K562 (cell line): ENCODE data around the gene DPP3. TPM values are rescaled to one million over a fixed set of nuclear protein-coding genes. Genes with fewer than 3 reads are reported as not detected.
A peak's percentile ranks its signal among the peaks of the same experiment; 100 is the strongest.

Experiments
- ATAC-seq: fragments of 200-7000 bp; cut with Tn5 transposase; 3 replicates; pipeline ENCODE4 v1.9.1; 2020; ENCODE audit warnings: moderate library complexity
- BruUV-seq: library from RNA; stranded (reverse); fragments of 400-500 nt; replicated peaks from 2 replicates; lab custom pipeline; 2021; lab: Mats Ljungman, UMichigan
- CTCF ChIA-PET: fragments of 300-600 bp; formaldehyde crosslinking; extraction: SDS; loops from one replicate; lab custom pipeline; 2021; ENCODE audit warnings: low intra/inter-chr PET ratio; lab: Yijun Ruan, JAX
- POLR2A ChIA-PET: fragments of 300-600, 350-650 bp; sonication (Branson Sonifier 250); formaldehyde crosslinking; extraction: SDS; loops from one replicate; lab custom pipeline; 2021; ENCODE audit warnings: antibody characterized with exemption, inconsistent platforms; lab: Yijun Ruan, JAX
- DNase-seq, 4 experiments: peaks; one replicate each; pipeline versions ENCODE4 v3.0.0 to v3.0.0-alpha.2; 2011 to 2018; ENCODE audit warnings: low spot score in 3 of 4, mixed read lengths in 3 of 4; ENCODE audit errors: extremely low read depth in 1 of 4
- FAIRE-seq: peaks from 2 replicates; lab custom pipeline; 2011; peaks lifted over from hg19 to GRCh38; lab: Jason Lieb, UNC
- H2AFZ ChIP-seq: 2 replicates; pipeline ENCODE4 v1.6.0; 2011; ENCODE audit warnings: low read depth, low read length, control low read depth, inconsistent platforms
- H3K27ac ChIP-seq: fragments of 200-600 bp; 3 replicates; pipeline ENCODE4 v1.8.0; 2011; ENCODE audit warnings: low read depth, mild to moderate bottlenecking, control low read depth, inconsistent platforms, low read length, moderate library complexity, mixed read lengths; ENCODE audit errors: extremely low read depth
- H3K27me3 ChIP-seq, 2 experiments: fragments of 300-600 bp in 1 of 2; 2 replicates in 1 of 2; 3 replicates in 1 of 2; pipeline versions ENCODE4 v1.6.0 to v1.8.0; 2011; ENCODE audit warnings: inconsistent platforms in 2 of 2, low read length in 2 of 2, mild to moderate bottlenecking in 1 of 2, mixed read lengths in 1 of 2, moderate library complexity in 1 of 2; ENCODE audit not compliant: control insufficient read depth in 2 of 2, insufficient read depth in 2 of 2
- H3K36me3 ChIP-seq: fragments of 300-600 bp; 3 replicates; pipeline ENCODE4 v1.8.0; 2011; ENCODE audit warnings: mild to moderate bottlenecking, low read length, inconsistent platforms; ENCODE audit not compliant: control insufficient read depth, insufficient read depth
- H3K4me1 ChIP-seq, 2 experiments: fragments of 200-600 bp in 1 of 2; replicated peaks in 1 of 2; 2 replicates in 1 of 2; 3 replicates in 1 of 2; pipeline versions ENCODE4 v1.5.1 to v1.8.0; 2011; ENCODE audit warnings: inconsistent platforms in 2 of 2, low read length in 2 of 2, mild to moderate bottlenecking in 1 of 2, mixed read lengths in 1 of 2, moderate library complexity in 1 of 2; ENCODE audit not compliant: control insufficient read depth in 2 of 2, insufficient read depth in 2 of 2
- H3K4me2 ChIP-seq: 2 replicates; pipeline ENCODE4 v1.6.1; 2011; ENCODE audit warnings: low read length, control low read depth, inconsistent platforms, mixed read lengths; ENCODE audit not compliant: insufficient read depth
- H3K4me3 ChIP-seq: fragments of 200-600 bp; sonication (generic), shearing (Covaris generic); 2 replicates; pipeline ENCODE4 v1.5.1; 2016; ENCODE audit warnings: control low read depth, inconsistent platforms
- H3K79me2 ChIP-seq: fragments of 200-600 bp; 3 replicates; pipeline ENCODE4 v1.8.0; 2011; ENCODE audit warnings: low read length, inconsistent platforms; ENCODE audit not compliant: control insufficient read depth, insufficient read depth
- H3K9ac ChIP-seq, 2 experiments: 2 replicates each; pipeline versions ENCODE4 v1.6.0 to v1.6.1; 2011; ENCODE audit warnings: low read depth in 2 of 2, low read length in 2 of 2, control low read depth in 1 of 2, inconsistent platforms in 1 of 2, mild to moderate bottlenecking in 1 of 2, mixed read lengths in 1 of 2; ENCODE audit not compliant: insufficient read depth in 1 of 2
- H3K9me1 ChIP-seq: one replicate; pipeline ENCODE4 v1.6.0; 2011; ENCODE audit warnings: inconsistent platforms, mild to moderate bottlenecking, low read length, moderate library complexity; ENCODE audit not compliant: control insufficient read depth, insufficient read depth
- H3K9me3 ChIP-seq: replicated peaks from 2 replicates; pipeline ENCODE4 v1.5.1; 2011; ENCODE audit warnings: low read depth, low read length, inconsistent platforms; ENCODE audit not compliant: control insufficient read depth, insufficient read depth
- H4K20me1 ChIP-seq: replicated peaks from 2 replicates; pipeline ENCODE4 v1.6.1; 2011; ENCODE audit warnings: low read length, inconsistent platforms, mixed read lengths; ENCODE audit not compliant: control insufficient read depth, insufficient read depth
- E2F3 ChIP-seq: fragments of 250-450 bp; sonication (Bioruptor Pico); IDR thresholded peaks from 2 replicates; pipeline ENCODE4 v1.4.0; 2020; ENCODE audit warnings: mild to moderate bottlenecking
- KAT7 ChIP-seq: sonication (generic); formaldehyde crosslinking; IDR thresholded peaks from 2 replicates; pipeline ENCODE4 v1.8.0; 2022; ENCODE audit warnings: missing genetic modification reagents, mild to moderate bottlenecking, borderline replicate concordance
- MCM5 ChIP-seq: fragments of 450-650 bp; IDR thresholded peaks from 2 replicates; pipeline ENCODE4 v1.6.1; 2016; ENCODE audit warnings: low read depth
- MED1 ChIP-seq: sonication (generic); formaldehyde crosslinking; IDR thresholded peaks from 2 replicates; pipeline ENCODE4 v1.8.1; 2023; ENCODE audit warnings: missing genetic modification reagents, borderline replicate concordance
- PCBP1 ChIP-seq: fragments of 200-400 bp; formaldehyde crosslinking; IDR thresholded peaks from 2 replicates; pipeline ENCODE4 v1.6.1; 2018; ENCODE audit warnings: mild to moderate bottlenecking, low read depth, low read length; ENCODE audit not compliant: poor library complexity, severe bottlenecking
- TOE1 ChIP-seq, 2 experiments: fragments of 450-650 bp in 1 of 2; sonication (generic) in 1 of 2; formaldehyde crosslinking in 1 of 2; IDR thresholded peaks; 2 replicates each; pipeline versions ENCODE4 v1.7.1 to v1.8.0; 2016 to 2022; ENCODE audit warnings: borderline replicate concordance in 2 of 2, mild to moderate bottlenecking in 2 of 2, antibody characterized with exemption in 1 of 2, inconsistent platforms in 1 of 2, low read depth in 1 of 2, missing genetic modification reagents in 1 of 2, moderate library complexity in 1 of 2
- ZSCAN32 ChIP-seq: fragments of 450-650 bp; formaldehyde crosslinking; IDR thresholded peaks from 2 replicates; pipeline ENCODE4 v1.4.0; 2020; ENCODE audit warnings: mild to moderate bottlenecking, moderate library complexity
- WGBS: fragments of 100-300 bp; shearing (Covaris generic); methylation state at CpG from one replicate; pipeline ENCODE4 v1.1.6; 2016; ENCODE audit warnings: low coverage, mixed read lengths; ENCODE audit not compliant: insufficient coverage; ENCODE audit errors: missing lambda C conversion rate; 5-methylcytosine and 5-hydroxymethylcytosine counted together
- in situ Hi-C: fragments of 300-500 bp; cut with MboI; formaldehyde crosslinking; loops from 4 replicates; pipeline ENCODE4 v1.15.0; 2018; ENCODE audit warnings: inconsistent platforms, mixed read lengths
- intact Hi-C: fragments of 100-400 bp; cut with micrococcal nuclease; formaldehyde crosslinking; loops from 2 replicates; pipeline ENCODE4 v1.14.2; 2022
- polyA plus RNA-seq, 8 experiments: library from polyadenylated mRNA; depleted of rRNA in 4 of 8; stranded (reverse) in 5 of 8; unstranded in 3 of 8; fragments of >200 nt; fragmentation: Nextera tagmentation in 2 of 8; fragmentation: Illumina TruSeq in 1 of 8; extraction: Ambion mirVana in 2 of 8; extraction: Trizol in 1 of 8; gene quantifications; 2 replicates each; pipeline versions ENCODE4 v1.2.1 to v1.2.3, GENCODE V29; 2011 to 2014; ENCODE audit warnings: inconsistent platforms in 1 of 8, missing spikeins in 1 of 8
- total RNA-seq, 7 experiments: library from RNA; depleted of rRNA in 6 of 7; stranded (reverse); fragments of >200 nt in 6 of 7; fragmentation: Illumina TruSeq in 2 of 7; extraction: Trizol in 2 of 7; gene quantifications; 2 replicates each; pipeline versions ENCODE4 v1.2.1 to v1.2.3, GENCODE V29; 2011 to 2021; ENCODE audit warnings: low replicate concordance in 1 of 7
- TF ChIP-seq, protein P1 (sequence below): fragments of 450-650 bp; formaldehyde crosslinking; IDR thresholded peaks from 2 replicates; pipeline ENCODE4 v1.4.0; 2020; ENCODE audit warnings: mild to moderate bottlenecking, mixed read lengths
- TF ChIP-seq, protein P2 (sequence below), 2 experiments: fragments of 250-450 bp in 1 of 2; fragments of 450-650 bp in 1 of 2; sonication (Bioruptor Pico) in 1 of 2; IDR thresholded peaks; 2 replicates each; pipeline versions ENCODE4 v1.6.1 to v1.8.0; 2016 to 2021; ENCODE audit warnings: mild to moderate bottlenecking in 2 of 2, moderate library complexity in 2 of 2, missing compliant biosample characterization in 1 of 2, missing genetic modification characterization in 1 of 2
- TF ChIP-seq, protein P3 (sequence below): sonication (generic); formaldehyde crosslinking; IDR thresholded peaks from 2 replicates; pipeline ENCODE4 v1.8.1; 2023; ENCODE audit warnings: mild to moderate bottlenecking, missing genetic modification reagents
- TF ChIP-seq, protein P4 (sequence below): fragments of 450-650 bp; conservative IDR thresholded peaks from 2 replicates; pipeline ENCODE4 v1.6.1; 2016; ENCODE audit warnings: missing genetic modification characterization, low read depth, mild to moderate bottlenecking, missing compliant biosample characterization, moderate library complexity

The DPP3 gene
- total and polyA plus RNA-seq, 9 of the 15 experiments (the other 6 are each of a cell fraction or from before 2014, with no cell fraction given) = 3.7 to 69.2 (median 43.3) TPM

DNA sequence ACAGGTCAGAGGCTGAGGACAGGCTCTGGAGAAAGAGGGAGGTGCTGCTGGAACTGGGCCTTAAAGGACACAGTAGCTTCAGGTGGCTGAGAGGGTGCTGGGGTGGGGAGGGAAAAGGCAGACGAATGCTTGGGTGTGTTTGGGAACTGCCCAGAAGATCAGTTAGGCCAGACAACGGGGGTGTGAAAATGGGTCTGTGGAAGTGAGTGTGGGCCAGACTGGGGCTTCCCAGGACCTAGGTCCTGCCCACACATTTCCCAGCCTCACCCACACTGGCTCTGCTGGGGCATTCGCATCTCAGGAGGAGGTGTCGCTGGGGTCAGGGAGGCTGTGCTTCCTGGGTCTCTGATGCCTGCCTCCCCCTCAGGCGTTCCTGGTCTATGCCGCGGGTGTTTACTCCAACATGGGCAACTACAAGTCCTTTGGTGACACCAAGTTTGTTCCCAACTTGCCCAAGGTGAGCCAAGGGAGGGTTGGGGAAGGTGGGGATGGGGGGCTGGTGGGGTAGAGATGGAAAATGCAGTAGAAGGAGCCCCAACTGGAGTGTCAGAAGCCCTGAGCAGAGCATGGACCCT lies 4.7 kb downstream of the DPP3 start (continued):
- TF ChIP-seq, protein P1, sequence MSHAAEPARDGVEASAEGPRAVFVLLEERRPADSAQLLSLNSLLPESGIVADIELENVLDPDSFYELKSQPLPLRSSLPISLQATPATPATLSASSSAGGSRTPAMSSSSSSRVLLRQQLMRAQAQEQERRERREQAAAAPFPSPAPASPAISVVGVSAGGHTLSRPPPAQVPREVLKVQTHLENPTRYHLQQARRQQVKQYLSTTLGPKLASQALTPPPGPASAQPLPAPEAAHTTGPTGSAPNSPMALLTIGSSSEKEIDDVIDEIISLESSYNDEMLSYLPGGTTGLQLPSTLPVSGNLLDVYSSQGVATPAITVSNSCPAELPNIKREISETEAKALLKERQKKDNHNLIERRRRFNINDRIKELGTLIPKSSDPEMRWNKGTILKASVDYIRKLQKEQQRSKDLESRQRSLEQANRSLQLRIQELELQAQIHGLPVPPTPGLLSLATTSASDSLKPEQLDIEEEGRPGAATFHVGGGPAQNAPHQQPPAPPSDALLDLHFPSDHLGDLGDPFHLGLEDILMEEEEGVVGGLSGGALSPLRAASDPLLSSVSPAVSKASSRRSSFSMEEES = no peak
- no peak for TF ChIP-seq ZSCAN32 (CRISPR knock-in tag)

DNA sequence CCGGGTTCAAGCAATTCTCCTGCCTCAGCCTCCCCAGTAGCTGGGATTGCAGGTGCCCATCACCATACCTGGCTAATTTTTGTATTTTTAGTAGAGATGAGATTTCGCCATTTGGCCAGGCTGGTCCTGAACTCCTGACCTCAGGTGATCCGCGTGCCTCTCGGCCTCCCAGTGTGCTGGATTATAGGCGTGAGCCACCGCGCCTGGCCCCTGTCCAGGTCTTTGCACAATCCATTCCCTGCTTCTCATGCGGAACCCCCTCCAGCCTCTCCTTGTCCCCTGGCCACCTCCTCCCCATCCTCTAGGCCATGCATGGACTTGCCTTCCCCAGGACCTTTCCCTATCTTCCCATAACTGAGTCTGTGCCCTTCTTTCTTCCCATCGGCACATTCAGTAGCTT lies 8.7 kb downstream of the DPP3 start:
- Histone ChIP-seq H3K4me1 (peaks cover 0 to 18% of the 10 kb centered on the region in 2 experiments; a peak in 3 of 5 replicates), H3K27ac (no peak overlapping the region), H3K9ac (0 out of 4 replicates have a peak overlapping the region, but pooled peaks of 1 of the 2 experiments have one; percentile 40), H3K4me3 (no peak overlapping the region), H3K36me3 (peaks cover 54% of the 10 kb centered on the region; the same call in 2 of the 3 replicates), H3K27me3 (no peaks in the 10 kb centered on the region), H4K20me1 (0 out of 2 replicates have a peak, but pooled peaks cover 2% of the 10 kb centered on the region), H2AFZ (no peak overlapping the region), H3K9me3 (no peaks in the 10 kb centered on the region), H3K79me2 (no peaks in the 10 kb centered on the region), H3K9me1 (no peaks in the 10 kb centered on the region), H3K4me2 (no peak overlapping the region)
- ATAC-seq = no peak
- no peak for TF ChIP-seq MED1 (CRISPR knock-in tag)
- TF ChIP-seq TOE1 (IDR thresholded peaks at IDR 0.05; ENCODE audit: borderline replicate concordance) = no peak
- TF ChIP-seq TOE1 (CRISPR knock-in tag; IDR thresholded peaks at IDR 0.05; ENCODE audit: borderline replicate concordance, low read depth) = no peak
- TF ChIP-seq MCM5 = no peak
- TF ChIP-seq KAT7 (CRISPR knock-in tag) = no peak
- TF ChIP-seq, protein P2, sequence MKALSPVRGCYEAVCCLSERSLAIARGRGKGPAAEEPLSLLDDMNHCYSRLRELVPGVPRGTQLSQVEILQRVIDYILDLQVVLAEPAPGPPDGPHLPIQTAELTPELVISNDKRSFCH (CRISPR knock-in tag; IDR thresholded peaks at IDR 0.05) = no peak
- TF ChIP-seq, protein P2 (tag; IDR thresholded peaks at IDR 0.05) = no peak
- TF ChIP-seq PCBP1 = no peak
- TF ChIP-seq, protein P3, sequence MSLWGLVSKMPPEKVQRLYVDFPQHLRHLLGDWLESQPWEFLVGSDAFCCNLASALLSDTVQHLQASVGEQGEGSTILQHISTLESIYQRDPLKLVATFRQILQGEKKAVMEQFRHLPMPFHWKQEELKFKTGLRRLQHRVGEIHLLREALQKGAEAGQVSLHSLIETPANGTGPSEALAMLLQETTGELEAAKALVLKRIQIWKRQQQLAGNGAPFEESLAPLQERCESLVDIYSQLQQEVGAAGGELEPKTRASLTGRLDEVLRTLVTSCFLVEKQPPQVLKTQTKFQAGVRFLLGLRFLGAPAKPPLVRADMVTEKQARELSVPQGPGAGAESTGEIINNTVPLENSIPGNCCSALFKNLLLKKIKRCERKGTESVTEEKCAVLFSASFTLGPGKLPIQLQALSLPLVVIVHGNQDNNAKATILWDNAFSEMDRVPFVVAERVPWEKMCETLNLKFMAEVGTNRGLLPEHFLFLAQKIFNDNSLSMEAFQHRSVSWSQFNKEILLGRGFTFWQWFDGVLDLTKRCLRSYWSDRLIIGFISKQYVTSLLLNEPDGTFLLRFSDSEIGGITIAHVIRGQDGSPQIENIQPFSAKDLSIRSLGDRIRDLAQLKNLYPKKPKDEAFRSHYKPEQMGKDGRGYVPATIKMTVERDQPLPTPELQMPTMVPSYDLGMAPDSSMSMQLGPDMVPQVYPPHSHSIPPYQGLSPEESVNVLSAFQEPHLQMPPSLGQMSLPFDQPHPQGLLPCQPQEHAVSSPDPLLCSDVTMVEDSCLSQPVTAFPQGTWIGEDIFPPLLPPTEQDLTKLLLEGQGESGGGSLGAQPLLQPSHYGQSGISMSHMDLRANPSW = no peak
- TF ChIP-seq, protein P4, sequence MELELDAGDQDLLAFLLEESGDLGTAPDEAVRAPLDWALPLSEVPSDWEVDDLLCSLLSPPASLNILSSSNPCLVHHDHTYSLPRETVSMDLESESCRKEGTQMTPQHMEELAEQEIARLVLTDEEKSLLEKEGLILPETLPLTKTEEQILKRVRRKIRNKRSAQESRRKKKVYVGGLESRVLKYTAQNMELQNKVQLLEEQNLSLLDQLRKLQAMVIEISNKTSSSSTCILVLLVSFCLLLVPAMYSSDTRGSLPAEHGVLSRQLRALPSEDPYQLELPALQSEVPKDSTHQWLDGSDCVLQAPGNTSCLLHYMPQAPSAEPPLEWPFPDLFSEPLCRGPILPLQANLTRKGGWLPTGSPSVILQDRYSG (tag) = no peak
- TF ChIP-seq E2F3 (CRISPR knock-in tag) = no peak
- no peak for FAIRE-seq
- intact Hi-C loops = no loop called here
- in situ Hi-C loops = no loop called here
- CTCF ChIA-PET = no interaction called here
- 93% methylated on average over 9 of the region's 10 CpGs for WGBS
- no TSS peak for BruUV-seq
- no peak for DNase-seq
- POLR2A ChIA-PET = interaction anchor here (1.0 to 1.3 kb wide), 2 partner anchors 8 to 48 kb away, joined by 3 to 6 read pairs; partner anchors contain the start of gene DPP3
